HG03558 (cell line): ENCODE data around the gene PRKCH.

Experiments used
- ATAC-seq: cut with Tn5 transposase; IDR thresholded peaks from one replicate; pipeline ENCODE4 v1.9.1; 2021; ENCODE audit warnings: moderate number of reproducible peaks; ENCODE audit not compliant: unreplicated experiment; ENCODE audit errors: extremely low read depth

The PRKCH gene

GRCh38 chr14:61569812-61570548 is 248.6 kb downstream of the PRKCH start:
- ATAC-seq, result no peak

- no peak for ATAC-seq
Measured at GRCh38 chr14:61570549-61571290, 249.3 kb downstream of the PRKCH start.

- ATAC-seq, result no peak
Measured at GRCh38 chr14:61571917-61572316, 250.5 kb downstream of the PRKCH start.

- no peak for ATAC-seq
Measured at GRCh38 chr14:61573321-61573720, 251.9 kb downstream of the PRKCH start.

GRCh38 chr14:61573748-61574513 is 252.6 kb downstream of the PRKCH start:
- ATAC-seq, result no peak

GRCh38 chr14:61574514-61574807 is 253.1 kb downstream of the PRKCH start:
- no peak for ATAC-seq

- no peak for ATAC-seq
Measured at GRCh38 chr14:61575126-61575525, 253.7 kb downstream of the PRKCH start.

GRCh38 chr14:61575551-61576150 is 254.3 kb downstream of the PRKCH start:
- no peak for ATAC-seq

GRCh38 chr14:61577506-61577931 is 256.1 kb downstream of the PRKCH start:
- no peak for ATAC-seq

- no peak for ATAC-seq
Measured at GRCh38 chr14:61578745-61579144, 257.4 kb downstream of the PRKCH start.

- ATAC-seq, result no peak
Measured at GRCh38 chr14:61581340-61581739, 260.0 kb downstream of the PRKCH start.

- no peak for ATAC-seq
Measured at GRCh38 chr14:61581955-61582615, 260.7 kb downstream of the PRKCH start.

- no peak for ATAC-seq
Measured at GRCh38 chr14:61582815-61583214, 261.4 kb downstream of the PRKCH start.

- ATAC-seq, result no peak
Measured at GRCh38 chr14:61584331-61584741, 263.0 kb downstream of the PRKCH start.

GRCh38 chr14:61585598-61586543 is 264.5 kb downstream of the PRKCH start:
- ATAC-seq, result no peak

GRCh38 chr14:61586544-61587055 is 265.2 kb downstream of the PRKCH start:
- no peak for ATAC-seq

GRCh38 chr14:61587081-61587713 is 265.8 kb downstream of the PRKCH start:
- ATAC-seq, result no peak

GRCh38 chr14:61588419-61588901 is 267.1 kb downstream of the PRKCH start:
- ATAC-seq, result no peak
